ENCODE data around the gene KSR2.

GRCh38 chr12:117818400-117818799 lies 150.4 kb downstream of the KSR2 start:
- TF ChIP-seq POLR2A (IDR thresholded peaks at IDR 0.05) (no peak), CTCF (IDR thresholded peaks at IDR 0.05) (no peak), EP300 (IDR thresholded peaks at IDR 0.05) (no peak)

All from ovary (tissue), 3 donors.